Femur (tissue), 1 donor: Measurements from ENCODE around the gene TNS3.

Source experiments
- DNase-seq: peaks from one replicate; pipeline ENCODE4 v3.0.0-alpha.2; 2017

TNS3 gene

DNA sequence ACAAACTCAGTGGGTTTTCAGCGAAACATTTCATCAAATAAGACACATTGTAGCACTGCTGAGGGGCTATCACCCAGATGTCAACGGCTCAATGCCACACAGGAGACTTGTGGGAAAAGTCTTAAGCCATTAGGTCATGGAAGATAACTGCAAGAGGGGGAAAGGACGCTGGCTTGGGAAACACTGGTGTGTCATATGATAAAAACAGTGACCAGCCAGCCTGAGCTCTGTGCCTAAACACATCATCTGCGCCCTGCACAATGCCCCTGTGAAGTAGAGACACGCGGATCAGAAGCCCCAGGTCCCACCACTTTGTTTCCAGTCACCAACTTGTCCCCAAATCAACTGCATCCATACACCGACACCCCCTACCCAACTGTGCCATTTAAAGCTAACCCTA lies 116.7 kb downstream of the TNS3 start:
- DNase-seq: no peak

DNA sequence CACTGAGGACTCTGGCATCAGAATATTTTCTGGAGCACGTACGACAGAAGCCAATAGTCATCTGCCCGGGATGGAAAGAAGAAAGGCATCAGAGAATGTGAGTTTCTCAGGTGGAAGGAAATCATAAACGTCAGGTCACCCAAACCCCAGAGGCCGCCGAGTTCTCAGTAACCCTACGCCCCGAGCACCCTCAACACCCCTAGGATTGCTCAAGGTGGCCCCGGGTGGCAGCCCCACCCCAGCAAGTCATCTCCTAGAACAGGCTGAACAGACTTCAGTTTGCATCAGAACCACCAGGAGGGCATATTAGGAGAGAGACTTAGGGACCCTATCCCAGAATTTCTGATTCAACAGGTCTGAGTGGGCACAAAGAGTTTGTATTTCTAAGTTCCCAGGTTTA lies 117.6 kb downstream of the TNS3 start:
- DNase-seq: no peak

DNA sequence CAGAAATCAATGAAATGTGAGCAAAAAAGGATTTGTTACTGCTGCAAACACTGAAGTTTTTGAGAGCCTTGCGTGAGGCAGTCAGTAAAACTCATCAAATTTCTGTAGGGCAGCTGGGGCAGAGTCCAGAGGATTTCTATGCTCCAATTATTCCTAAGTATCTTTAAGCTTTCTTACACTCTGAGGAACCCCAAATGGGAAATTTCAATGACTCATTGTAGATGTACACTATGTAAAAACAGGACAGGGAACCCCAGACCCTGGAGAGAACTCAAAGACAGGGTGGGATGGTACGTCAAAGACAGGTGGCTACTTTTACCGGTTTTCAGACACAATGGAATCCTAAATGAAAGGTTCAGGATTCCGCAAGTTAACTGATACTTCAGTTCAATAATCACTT lies 120.2 kb downstream of the TNS3 start:
- no peak for DNase-seq

DNA sequence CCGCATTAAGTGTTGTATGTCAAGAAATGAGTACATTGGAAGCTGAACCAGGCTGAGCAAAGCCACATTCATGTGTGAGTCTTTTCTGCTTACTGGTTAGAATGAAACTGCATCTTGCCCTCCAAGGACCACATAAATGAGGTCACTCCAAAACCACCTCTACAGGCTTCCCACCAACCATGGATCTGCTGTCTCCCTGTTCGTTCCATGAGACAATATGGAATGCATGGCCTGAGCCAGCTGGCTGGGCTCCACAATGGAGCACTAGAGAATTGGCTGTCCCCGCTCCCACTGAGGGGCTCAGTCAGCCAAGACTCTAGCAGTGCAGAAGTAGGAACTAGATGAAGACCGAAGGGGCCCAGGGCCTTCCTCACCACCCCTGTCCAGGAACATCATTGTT lies 120.8 kb downstream of the TNS3 start:
- peak; percentile 85 for DNase-seq

DNA sequence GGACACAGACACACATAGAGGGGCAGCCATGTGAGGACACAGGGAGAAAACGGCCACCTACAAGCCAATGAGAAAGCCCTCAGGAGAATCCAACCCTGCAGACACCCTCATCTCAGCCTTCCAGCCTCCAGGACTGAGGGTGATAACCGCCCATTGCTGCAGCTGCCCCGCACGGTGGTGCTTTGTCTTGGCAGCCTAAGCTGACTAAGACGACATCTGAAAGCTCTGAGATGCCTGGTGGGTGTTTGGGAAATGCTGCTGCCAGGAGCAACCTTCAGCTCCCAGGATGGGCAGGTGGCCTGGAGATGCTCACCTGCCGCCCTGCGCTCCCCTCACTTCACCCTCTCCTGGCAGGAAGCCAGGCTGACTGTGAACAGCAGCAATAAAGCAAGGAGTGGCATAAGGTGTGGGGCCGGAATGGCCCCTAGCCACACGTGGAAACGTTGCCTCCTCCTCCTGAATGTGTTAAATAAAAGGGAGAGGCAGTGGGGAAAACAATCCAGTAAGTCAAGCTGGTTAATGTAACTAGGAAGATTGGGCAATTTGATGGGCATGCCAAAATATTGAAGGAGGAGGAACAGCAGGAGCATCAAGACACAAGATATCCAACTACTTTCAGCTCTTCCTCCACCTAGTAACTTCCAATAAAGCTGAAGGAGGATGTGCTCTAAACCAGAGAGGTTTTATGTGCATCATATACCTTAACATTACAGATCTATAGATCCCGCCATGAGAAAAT lies 121.5 kb downstream of the TNS3 start:
- no peak for DNase-seq

DNA sequence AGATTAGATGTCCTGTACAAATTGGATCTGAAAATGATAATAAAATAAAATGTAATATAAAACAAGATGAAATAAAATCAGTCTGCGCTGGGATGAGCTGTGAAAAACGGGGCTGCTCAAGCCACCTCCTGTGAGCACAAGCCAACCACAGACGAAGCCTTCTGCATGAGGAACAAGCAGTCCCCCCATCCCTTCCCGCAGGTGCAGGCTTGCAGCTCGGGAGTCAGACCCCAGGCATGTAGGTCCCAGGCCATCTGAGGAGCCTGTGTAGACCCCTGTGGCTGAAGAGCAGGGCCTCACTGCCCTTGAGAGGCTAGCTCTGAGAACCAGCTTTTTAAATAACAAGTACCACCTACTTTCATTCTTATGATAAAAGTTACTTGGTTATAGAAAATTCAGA lies 123.4 kb downstream of the TNS3 start:
- no peak for DNase-seq

DNA sequence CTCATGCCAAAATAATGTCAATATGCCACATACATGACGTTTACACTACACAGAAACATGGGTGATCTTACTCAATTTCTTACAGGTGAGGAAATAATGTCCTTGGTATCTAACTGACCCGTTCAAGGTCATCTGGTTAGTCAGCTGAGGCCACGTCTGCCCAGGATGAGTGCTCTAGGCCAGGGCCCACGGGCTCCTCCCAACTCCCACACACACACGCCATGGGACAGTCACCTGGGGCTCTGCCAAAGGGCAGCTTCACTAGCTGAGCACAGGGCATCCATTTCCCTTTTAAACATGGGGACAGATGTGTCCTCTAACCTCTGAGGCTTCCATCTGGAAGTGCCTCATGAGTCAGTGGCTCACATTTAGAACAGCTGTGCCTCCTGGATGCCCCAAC lies 123.9 kb downstream of the TNS3 start:
- no peak for DNase-seq

DNA sequence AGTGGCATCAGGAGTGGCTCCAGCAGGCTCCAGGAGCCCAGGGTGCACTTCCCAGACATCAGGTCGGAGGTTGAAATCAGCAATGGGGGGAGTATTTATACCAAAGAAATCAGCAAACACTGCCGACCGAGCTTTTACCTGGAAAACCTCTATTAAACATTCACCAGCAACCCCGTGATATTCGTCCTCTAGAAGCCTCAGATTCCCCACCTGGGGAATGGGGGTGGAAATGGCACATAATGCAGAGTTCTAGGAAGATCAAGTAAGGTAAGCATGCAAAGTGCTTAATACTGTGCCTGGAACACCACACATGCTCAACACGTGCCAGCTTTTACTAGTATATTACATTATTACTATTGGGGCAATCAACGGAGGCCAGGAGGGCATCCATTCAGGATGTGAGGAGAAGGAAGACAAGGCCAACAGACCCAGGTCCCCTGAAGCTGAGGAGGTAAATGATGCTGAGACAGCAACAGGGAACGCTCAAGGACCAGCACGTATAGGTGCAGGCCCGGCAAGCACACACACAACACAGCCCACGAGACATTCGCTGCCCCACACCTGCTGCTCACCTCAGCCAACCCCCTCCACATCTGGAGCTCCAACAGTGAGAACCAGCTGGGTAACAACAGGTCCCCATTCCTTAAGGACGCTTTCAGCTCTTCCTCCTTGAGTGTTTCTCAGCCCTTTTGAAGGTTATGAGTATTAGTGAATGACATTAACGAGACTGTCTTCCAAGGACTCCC lies 125.5 kb downstream of the TNS3 start:
- DNase-seq: no peak

DNA sequence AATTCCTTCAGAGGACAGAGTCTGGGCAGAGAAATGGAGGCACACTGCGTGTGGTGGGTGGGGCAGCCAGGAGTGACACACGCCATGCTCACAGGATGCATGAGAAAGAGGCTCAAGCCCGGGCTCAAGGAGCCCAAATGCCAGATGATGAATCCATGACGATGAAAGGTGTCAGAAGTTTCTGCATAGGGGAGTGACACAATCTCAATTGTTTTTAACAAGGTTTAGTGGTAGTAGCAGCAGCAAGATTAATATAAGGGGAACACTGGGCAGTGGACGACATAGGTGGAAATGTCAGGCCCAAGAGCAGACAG lies 126.1 kb downstream of the TNS3 start:
- no peak for DNase-seq

DNA sequence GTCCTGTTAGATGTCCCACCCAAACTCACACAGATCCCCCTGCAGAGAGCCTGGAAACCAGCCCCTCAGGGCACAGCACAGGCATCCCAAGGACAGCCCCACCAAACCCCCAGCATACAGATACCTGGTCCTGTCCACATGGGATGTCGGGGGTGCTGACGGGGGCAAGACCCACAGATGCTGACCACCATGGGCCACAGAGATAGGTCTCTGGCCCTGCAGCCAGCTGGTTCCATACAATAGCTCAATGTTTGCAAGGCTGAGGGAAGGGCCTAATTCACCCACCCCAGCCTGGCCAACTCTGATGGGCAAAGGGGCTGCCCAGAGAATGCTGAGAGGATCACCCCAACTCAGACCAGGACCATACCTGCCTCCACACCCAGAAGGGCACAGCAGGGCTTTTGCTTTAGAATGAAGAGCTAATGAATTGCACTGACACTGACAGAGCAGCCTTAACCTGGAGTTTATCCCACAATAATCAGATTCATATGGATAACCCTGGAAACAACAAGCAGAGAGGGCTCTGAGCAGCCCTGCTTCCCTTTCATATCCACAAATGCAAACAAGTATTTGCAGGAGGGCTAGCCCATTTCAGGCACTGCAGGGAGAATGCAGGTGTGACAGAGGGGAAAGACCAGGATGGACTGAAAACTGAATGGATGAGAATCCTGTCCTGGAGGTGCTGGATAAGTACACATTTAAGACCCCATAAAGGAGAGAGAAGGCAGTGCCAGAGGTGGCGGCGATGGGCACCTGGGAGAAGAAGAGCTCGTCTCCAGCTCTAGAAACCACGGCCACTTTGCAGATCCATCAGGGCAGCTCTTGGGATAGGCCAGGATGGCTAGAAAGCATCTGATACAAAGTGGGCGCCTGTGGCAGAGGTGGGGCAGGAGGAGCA lies 126.7 kb downstream of the TNS3 start:
- no peak for DNase-seq

DNA sequence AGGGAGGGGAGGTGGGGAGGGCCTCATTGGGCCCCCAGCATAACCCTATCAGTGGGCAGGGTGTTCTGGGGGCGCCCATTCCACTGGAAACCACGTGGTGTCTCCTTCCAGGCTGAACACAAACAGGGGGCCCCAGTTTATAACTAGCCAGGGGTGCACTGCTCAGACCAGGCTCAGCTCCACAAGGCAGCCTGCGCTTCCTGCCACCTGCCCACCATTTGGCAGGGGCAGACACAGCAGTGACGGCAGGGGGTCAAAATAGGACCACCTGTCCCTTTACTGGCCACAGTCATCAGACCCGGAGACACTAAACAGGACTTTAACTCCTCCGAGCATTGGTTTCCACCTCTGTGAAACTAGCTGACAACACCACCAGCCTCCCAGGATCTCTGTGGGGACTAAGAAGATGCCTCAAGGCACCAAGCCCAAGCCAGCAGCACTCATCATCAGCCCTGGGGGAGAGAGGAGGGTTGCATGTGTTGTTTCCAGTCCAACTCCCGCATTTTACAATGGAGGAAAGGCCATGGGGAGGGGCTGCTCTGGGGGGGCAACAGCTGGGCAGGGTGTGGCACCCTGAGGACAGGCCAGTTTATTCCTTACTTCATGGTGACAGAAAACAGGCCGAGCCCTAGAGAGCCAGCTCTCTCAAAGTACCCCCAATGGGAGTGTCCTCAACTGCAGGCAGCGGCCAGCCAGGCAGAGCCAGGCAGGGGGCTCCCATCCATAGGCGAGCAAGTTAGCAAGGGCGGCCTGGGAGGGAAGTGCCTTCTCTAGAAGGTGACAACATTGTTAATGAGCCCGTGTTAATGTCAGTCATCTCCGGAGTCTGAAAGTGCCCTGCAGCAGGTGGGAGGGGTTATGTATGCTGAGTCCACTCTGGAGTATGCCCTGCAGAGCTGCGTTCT lies 127.6 kb downstream of the TNS3 start:
- DNase-seq: peak; percentile 60

DNA sequence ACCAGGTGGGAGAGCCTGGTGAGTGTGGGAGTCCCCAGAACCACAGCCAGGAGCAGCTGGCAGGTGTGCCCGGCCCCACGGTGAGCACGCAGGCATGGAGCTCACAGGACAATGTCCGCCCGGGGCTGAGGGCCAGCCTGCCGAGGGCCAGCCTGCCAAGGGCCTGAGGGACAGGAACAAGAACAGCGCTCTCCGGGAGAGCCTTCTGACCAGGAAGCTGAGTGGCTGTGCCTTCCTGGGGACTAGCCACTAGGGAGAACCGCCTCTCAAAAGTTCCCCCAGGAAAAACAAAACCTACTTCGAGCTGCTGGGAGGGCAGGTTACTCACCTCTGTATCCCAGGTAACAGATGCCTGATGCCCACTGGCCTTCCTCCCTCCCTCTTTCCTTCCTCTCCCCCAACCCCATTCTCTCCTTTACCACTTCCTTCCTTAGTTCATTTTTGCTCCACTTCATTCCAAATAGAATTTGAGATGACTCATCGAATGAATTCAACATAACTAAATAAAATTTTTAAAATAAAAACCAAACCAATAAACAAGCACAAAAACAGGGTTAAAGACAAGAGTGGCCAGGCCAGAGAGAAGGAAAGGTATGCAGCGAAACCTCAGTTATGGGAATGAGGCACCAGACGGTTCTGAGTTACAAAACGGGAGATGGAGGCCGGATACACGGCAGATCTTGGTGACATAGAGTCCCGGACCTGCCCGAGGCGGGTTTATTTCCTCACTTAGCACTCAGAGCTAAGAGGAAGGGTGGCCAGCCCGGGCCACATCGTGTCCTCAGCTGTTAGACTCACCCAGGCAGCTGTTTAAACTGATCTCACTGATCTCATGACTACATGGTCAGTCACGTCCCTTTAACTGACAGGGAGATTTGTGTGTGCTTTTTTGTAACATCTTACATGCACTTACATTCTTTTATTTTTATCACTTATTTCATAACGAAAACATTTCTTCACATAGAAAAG lies 128.5 kb downstream of the TNS3 start:
- DNase-seq: peak; percentile 66

DNA sequence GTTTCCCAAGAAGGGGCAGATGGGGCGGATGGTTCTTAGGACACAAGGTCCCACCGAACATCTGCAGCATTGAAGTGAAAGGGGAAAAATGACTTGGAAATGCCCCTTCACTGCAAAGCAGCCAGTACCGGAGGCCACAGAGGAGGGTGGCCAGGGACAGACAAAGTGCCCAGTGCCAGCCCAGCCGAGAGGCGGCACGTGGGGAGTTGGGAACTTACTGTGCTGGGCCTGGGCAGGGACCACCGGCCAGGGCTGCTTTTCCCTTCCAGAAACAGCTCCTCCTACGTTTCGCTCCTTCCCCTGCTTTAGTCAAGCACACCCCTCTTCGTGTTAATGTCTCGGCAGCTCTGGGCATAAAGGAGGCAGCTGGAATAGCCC lies 129.2 kb downstream of the TNS3 start:
- no peak for DNase-seq

DNA sequence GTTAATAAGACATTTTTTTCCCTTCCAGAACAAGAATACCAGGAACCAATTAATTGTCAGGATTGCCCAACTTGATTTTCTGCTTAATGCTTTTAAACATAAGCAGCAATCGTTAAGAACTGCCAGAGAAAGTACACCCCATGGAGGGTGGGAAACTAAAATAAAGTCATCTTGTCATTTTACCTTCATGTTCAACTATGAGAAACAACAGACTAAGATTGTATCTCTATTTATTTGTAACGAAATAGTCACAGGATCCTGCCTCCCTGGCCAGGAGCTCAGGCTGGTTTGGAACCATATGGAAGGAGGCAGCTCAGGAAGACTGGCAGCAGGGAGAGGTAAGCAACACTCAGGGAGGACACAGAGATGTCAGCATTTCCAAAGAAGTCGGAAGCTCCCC lies 129.6 kb downstream of the TNS3 start:
- no peak for DNase-seq

DNA sequence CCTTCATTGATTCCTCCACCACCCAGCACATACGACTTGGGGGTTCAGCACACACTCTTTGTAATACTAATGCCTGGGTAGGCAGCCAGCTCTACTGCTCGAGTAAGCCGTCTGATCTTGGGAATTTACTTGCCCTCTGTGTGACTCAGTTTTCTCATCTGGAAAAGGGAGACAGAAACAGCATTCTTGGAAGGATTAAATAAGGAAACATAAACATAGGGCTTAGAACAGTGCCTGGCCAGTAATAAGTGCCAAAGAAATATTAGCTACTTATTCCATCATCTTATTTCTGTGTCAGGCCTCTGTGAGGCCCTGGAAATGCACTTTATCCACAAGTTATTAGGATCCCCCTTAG lies 130.1 kb downstream of the TNS3 start:
- DNase-seq: no peak

DNA sequence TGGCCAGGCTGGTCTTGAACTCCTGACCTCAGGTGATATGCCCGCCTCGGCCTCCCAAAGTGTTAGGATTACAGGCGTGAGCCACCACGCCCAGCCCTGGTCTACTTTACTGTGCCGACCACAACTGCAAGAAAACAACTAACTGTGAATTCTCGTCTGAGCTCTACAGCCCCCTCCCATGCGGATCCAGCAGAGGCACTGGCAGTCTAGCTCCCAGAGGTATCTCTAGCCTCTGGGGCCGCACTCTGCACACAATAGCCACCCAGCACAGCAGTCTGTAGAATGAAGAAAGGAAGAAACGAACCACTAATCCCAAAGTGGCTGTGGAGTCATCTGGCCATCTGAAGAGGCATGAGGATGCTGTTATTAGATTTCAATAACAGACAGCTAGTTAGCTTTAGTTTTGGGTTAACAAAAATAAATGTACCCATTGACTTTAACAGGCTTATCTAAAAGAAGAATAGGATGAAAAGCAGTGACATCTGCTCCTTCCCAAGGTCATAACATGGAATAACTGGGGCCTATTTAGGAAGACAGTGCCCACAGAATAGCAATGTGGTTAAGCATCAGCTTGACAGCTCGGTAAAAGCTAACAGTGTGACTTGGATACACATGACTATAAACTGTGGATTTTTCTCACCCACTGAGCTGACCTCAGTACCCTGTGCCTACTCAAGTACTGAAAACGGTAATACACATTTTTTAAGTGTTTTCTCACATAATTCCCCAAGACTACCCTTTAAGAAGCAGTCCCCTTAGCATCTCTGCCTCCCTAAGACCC lies 131.9 kb downstream of the TNS3 start:
- DNase-seq: no peak

DNA sequence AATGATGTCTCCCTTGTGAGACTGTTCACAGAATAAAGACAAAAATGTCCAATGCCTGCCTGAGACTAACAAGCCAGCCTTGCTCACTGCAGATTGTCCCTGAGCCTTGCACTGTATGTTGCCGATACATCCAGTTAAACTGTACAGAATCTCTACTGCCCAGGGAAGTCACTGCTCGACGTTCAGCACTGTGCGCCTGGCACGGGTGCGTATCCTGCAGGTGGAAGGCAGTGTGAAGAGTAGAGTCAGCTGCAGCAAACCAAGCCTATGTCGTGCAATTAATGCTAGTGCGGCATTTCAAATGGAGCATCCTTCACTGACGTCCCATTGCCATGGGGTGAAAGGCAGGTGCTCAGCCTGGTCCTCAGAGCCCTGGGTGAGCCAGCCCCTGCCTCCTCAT lies 132.9 kb downstream of the TNS3 start:
- no peak for DNase-seq

DNA sequence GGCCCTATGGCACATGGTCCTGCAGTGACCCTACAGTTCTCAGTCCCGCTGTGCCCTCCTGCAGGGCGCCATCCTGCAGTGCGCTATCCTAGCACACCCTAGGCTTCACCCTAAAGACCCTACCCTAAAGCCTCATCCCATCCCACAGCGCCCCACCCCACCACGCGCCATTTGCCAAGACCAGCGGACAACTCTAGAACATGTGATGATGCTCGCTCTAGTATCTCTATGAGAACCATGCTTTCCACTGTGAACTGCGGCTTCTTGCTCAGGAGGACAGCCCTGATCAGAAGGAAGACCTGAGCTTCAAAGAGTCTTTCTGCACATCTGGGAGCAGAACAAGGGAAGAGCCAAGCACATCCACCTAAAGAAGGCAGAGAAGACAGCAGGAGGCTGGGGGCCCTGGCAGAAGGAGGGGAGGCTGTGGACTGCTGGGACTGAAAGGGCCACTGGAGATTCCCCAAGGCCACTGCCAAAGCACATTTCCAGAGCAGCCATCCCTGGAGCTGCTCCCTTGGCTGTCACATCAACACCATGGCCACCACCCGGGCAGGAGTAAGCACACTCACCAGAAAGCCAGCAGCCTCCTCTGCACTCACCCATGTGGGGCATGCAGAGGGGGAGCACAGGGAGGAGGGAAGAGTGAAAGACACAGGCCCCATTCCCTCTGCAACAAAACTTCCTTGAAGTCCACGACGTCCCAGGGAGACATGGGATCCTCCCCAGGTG lies 134.1 kb downstream of the TNS3 start:
- DNase-seq: no peak

DNA sequence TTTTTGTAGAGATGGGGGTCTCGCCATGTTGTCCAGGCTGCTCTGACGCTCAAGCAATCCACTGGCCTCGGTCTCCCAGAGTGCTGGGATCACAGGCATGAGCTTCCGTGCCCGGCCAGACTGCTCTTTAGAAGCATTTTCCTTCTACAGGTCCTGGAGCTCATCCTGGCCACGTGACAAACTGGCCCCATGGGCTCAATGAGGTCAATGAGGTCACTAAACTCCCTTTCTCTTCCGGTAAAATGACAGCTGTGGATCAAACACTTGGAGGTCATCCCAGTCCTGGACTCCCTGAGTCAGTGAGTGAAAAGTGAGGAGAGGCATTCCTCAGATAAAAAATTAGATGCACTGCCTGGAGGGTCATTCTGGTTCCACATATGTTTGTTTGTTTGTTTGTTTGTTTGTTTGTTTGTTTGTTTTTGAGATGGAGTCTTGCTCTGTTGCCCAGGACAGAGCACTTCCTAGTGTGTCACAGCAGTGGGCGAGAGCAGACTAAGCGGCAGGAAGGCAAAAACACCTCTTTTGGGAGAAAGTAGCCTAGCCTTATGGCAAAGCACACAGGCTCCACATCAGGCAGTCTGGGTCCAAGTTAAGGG lies 134.9 kb downstream of the TNS3 start:
- no peak for DNase-seq
